SK-N-MC (cell line): ENCODE measurements around the gene CPT1A.

Experiments
- EZH2 ChIP-seq: fragments of 200-600 bp; sonication (generic); IDR thresholded peaks from one replicate; pipeline ENCODE4 v1.6.1; 2017; ENCODE audit warnings: antibody characterized with exemption
- FOXP2 ChIP-seq: optimal IDR thresholded peaks from 2 replicates; pipeline ENCODE3; 2011; ENCODE audit warnings: mild to moderate bottlenecking, moderate library complexity; ENCODE audit not compliant: insufficient read depth; ENCODE audit errors: extremely low read length, control extremely low read depth
- POLR2AphosphoS5 ChIP-seq: IDR thresholded peaks from 2 replicates; pipeline ENCODE4 v1.6.1; 2012; ENCODE audit warnings: mild to moderate bottlenecking, low read depth, low read length, borderline replicate concordance

GRCh38 chr11:68839054-68839865 lies 2.5 kb downstream of the CPT1A start:
- no peak for TF ChIP-seq EZH2
- peak; percentile 72 for TF ChIP-seq POLR2AphosphoS5
- no peak for TF ChIP-seq FOXP2
